H9 (cell line): ENCODE measurements around the gene SLC9A4. TPM values are rescaled to one million over a fixed set of nuclear protein-coding genes. Genes with fewer than 3 reads are reported as not detected.

Source experiments
- DNase-seq: peaks from one replicate; pipeline ENCODE4 v3.0.0-alpha.2; 2017
- H2AFZ ChIP-seq: one replicate; pipeline ENCODE4 v1.6.1; 2013; ENCODE audit warnings: mild to moderate bottlenecking, low read length, control low read depth, moderate library complexity
- H2AK5ac ChIP-seq: 2 replicates; pipeline ENCODE4 v1.6.1; 2013; ENCODE audit warnings: low read length, control low read depth, mixed read lengths; ENCODE audit not compliant: insufficient read length
- H2BK120ac ChIP-seq: one replicate; pipeline ENCODE4 v1.6.1; 2013; ENCODE audit warnings: low read depth, mild to moderate bottlenecking, low read length, control low read depth, inconsistent platforms; ENCODE audit not compliant: poor library complexity, severe bottlenecking
- H2BK12ac ChIP-seq: 2 replicates; pipeline ENCODE4 v1.6.1; 2013; ENCODE audit warnings: low read length, control low read depth, mixed read lengths, low read depth; ENCODE audit not compliant: insufficient read length
- H2BK15ac ChIP-seq: 2 replicates; pipeline ENCODE4 v1.6.1; 2013; ENCODE audit warnings: low read depth, low read length, control low read depth
- H2BK20ac ChIP-seq: one replicate; pipeline ENCODE4 v1.6.1; 2013; ENCODE audit warnings: low read depth, mild to moderate bottlenecking, low read length, control low read depth, inconsistent platforms; ENCODE audit not compliant: poor library complexity, severe bottlenecking
- H2BK5ac ChIP-seq: 2 replicates; pipeline ENCODE4 v1.6.1; 2013; ENCODE audit warnings: low read length, control low read depth, mixed read lengths; ENCODE audit not compliant: insufficient read length
- H3K14ac ChIP-seq: 2 replicates; pipeline ENCODE4 v1.6.1; 2013; ENCODE audit warnings: low read length, control low read depth; ENCODE audit not compliant: insufficient read depth
- H3K18ac ChIP-seq: 2 replicates; pipeline ENCODE4 v1.6.1; 2013; ENCODE audit warnings: low read depth, mild to moderate bottlenecking, mixed read lengths, low read length, control low read depth; ENCODE audit not compliant: insufficient read length
- H3K23ac ChIP-seq: 2 replicates; pipeline ENCODE4 v1.6.1; 2013; ENCODE audit warnings: low read length, control low read depth, mixed read lengths, low read depth; ENCODE audit not compliant: insufficient read length
- H3K23me2 ChIP-seq: 2 replicates; pipeline ENCODE4 v1.6.1; 2013; ENCODE audit warnings: low read depth, mild to moderate bottlenecking, mixed read lengths, low read length, control low read depth; ENCODE audit not compliant: insufficient read length, poor library complexity, severe bottlenecking
- H3K27ac ChIP-seq: 2 replicates; pipeline ENCODE4 v1.5.1; 2013; ENCODE audit warnings: low read length, control low read depth, mixed read lengths, low read depth; ENCODE audit not compliant: insufficient read length
- H3K27me3 ChIP-seq: 2 replicates; pipeline ENCODE4 v1.6.1; 2013; ENCODE audit warnings: low read length, control low read depth, inconsistent platforms; ENCODE audit not compliant: insufficient read depth
- H3K4ac ChIP-seq: 2 replicates; pipeline ENCODE4 v1.6.1; 2013; ENCODE audit warnings: low read depth, mild to moderate bottlenecking, control low read depth, inconsistent platforms, low read length, moderate library complexity
- H3K4me1 ChIP-seq: 2 replicates; pipeline ENCODE4 v1.6.1; 2013; ENCODE audit warnings: low read length, control low read depth, inconsistent platforms; ENCODE audit not compliant: insufficient read depth
- H3K4me2 ChIP-seq: 2 replicates; pipeline ENCODE4 v1.6.1; 2013; ENCODE audit warnings: low read length, control low read depth, mixed read lengths; ENCODE audit not compliant: insufficient read length, insufficient read depth
- H3K56ac ChIP-seq: 2 replicates; pipeline ENCODE4 v1.6.1; 2013; ENCODE audit warnings: low read depth, mild to moderate bottlenecking, mixed read lengths, low read length, control low read depth; ENCODE audit not compliant: insufficient read length
- H3K79me1 ChIP-seq: 2 replicates; pipeline ENCODE4 v1.6.1; 2013; ENCODE audit warnings: low read depth, mild to moderate bottlenecking, moderate library complexity, low read length, control low read depth, inconsistent platforms; ENCODE audit not compliant: insufficient read depth, poor library complexity, severe bottlenecking
- H3K79me2 ChIP-seq: 2 replicates; pipeline ENCODE4 v1.6.1; 2013; ENCODE audit warnings: low read length, control low read depth, inconsistent platforms; ENCODE audit not compliant: insufficient read depth
- H3K9ac ChIP-seq: 2 replicates; pipeline ENCODE4 v1.6.1; 2013; ENCODE audit warnings: low read length, control low read depth, mixed read lengths; ENCODE audit not compliant: insufficient read length; ENCODE audit errors: extremely low read depth
- H3K9me3 ChIP-seq: one replicate; pipeline ENCODE4 v1.6.1; 2013; ENCODE audit warnings: low read depth, low read length, inconsistent platforms; ENCODE audit not compliant: control insufficient read depth
- H3T11ph ChIP-seq: one replicate; pipeline ENCODE4 v1.6.1; 2013; ENCODE audit warnings: mild to moderate bottlenecking, low read length, control low read depth, inconsistent platforms
- H4K20me1 ChIP-seq: one replicate; pipeline ENCODE4 v1.6.1; 2013; ENCODE audit not compliant: control insufficient read depth, insufficient read length, insufficient read depth
- H4K5ac ChIP-seq: 2 replicates; pipeline ENCODE4 v1.6.1; 2013; ENCODE audit warnings: low read depth, mild to moderate bottlenecking, mixed read lengths, low read length, control low read depth; ENCODE audit not compliant: insufficient read length
- H4K8ac ChIP-seq: replicated peaks from 2 replicates; pipeline ENCODE4 v1.6.1; 2013; ENCODE audit warnings: low read length, control low read depth, mixed read lengths, low read depth; ENCODE audit not compliant: insufficient read length
- H4K91ac ChIP-seq: 2 replicates; pipeline ENCODE4 v1.6.1; 2013; ENCODE audit warnings: low read depth, mild to moderate bottlenecking, moderate library complexity, mixed read lengths, low read length, control low read depth; ENCODE audit not compliant: insufficient read length
- H3K27ac Mint-ChIP-seq, 3 experiments: 2 replicates in 2 of 3; 3 replicates in 1 of 3; pipeline ENCODE4 v1.8.0; 2020 to 2021; ENCODE audit warnings: mixed read lengths in 3 of 3, mild to moderate bottlenecking in 1 of 3, moderate library complexity in 1 of 3
- H3K27me3 Mint-ChIP-seq: 2 replicates; pipeline ENCODE4 v1.8.0; 2021; ENCODE audit warnings: low read depth, mild to moderate bottlenecking, moderate library complexity, mixed read lengths
- H3K36me3 Mint-ChIP-seq, 3 experiments: 2 replicates in 2 of 3; 3 replicates in 1 of 3; pipeline ENCODE4 v1.8.0; 2020 to 2021; ENCODE audit warnings: low read depth in 3 of 3, mixed read lengths in 3 of 3; ENCODE audit not compliant: insufficient read depth in 1 of 3
- H3K4me1 Mint-ChIP-seq, 2 experiments: 2 replicates each; pipeline ENCODE4 v1.8.0; 2020; ENCODE audit warnings: mixed read lengths in 2 of 2
- H3K4me3 Mint-ChIP-seq, 2 experiments: 2 replicates in 1 of 2; 3 replicates in 1 of 2; pipeline ENCODE4 v1.8.0; 2020 to 2021; ENCODE audit warnings: mild to moderate bottlenecking in 2 of 2, mixed read lengths in 2 of 2, moderate library complexity in 1 of 2
- H3K9me3 Mint-ChIP-seq, 2 experiments: 2 replicates in 1 of 2; 3 replicates in 1 of 2; pipeline ENCODE4 v1.8.0; 2020; ENCODE audit warnings: mild to moderate bottlenecking in 2 of 2, mixed read lengths in 2 of 2, moderate library complexity in 1 of 2
- CTCF ChIP-seq: fragments of 200-600 bp; sonication (generic); conservative IDR thresholded peaks from 3 replicates; pipeline ENCODE4 v1.8.0; 2021; ENCODE audit warnings: antibody characterized with exemption, mild to moderate bottlenecking
- WGBS: extraction: QIAGEN DNeasy Blood & Tissue Kit; methylation state at CpG from one replicate; pipeline ENCODE4 v1.1.7; 2013; ENCODE audit warnings: missing lambda C conversion rate, low lambda C conversion rate, mixed read lengths; ENCODE audit not compliant: insufficient read length; ENCODE audit errors: extremely low coverage; 5-methylcytosine and 5-hydroxymethylcytosine counted together
- total RNA-seq: library from RNA; stranded (reverse); gene quantifications from 2 replicates; pipeline ENCODE4 v1.2.1, GENCODE V29; 2021

Gene SLC9A4
- total RNA-seq, 1 experiment from 2014 or later = not detected

GRCh38 chr2:102428573-102428972 is 44.5 kb upstream of the SLC9A4 start:
- H3K4me2 ChIP-seq = no peak overlapping the region
- no peak for DNase-seq
- H2AFZ ChIP-seq = no peak overlapping the region
- no peak overlapping the region for H3K18ac ChIP-seq
- no peak overlapping the region for H3K4ac ChIP-seq
- H3K56ac ChIP-seq = no peak overlapping the region
- no peak overlapping the region for H4K8ac ChIP-seq
- H3K23me2 ChIP-seq = no peaks in the 10 kb centered on the region
- Mint-ChIP-seq H3K4me1 (no peaks in the 10 kb centered on the region), H3K27ac (no peak overlapping the region), H3K36me3 (no peaks in the 10 kb centered on the region), H3K4me3 (no peak overlapping the region), H3K27me3 (peaks cover 4% of the 10 kb centered on the region; the same call in 1 of the 2 replicates), H3K9me3 (no peaks in the 10 kb centered on the region)
- WGBS = no CpG with 5 or more reads among the region's 2 CpGs
- H4K91ac ChIP-seq = no peak overlapping the region
- H3T11ph ChIP-seq = no peak overlapping the region
- no peaks in the 10 kb centered on the region for H3K79me2 ChIP-seq
- H2BK20ac ChIP-seq = no peak overlapping the region
- H3K27me3 ChIP-seq = no peaks in the 10 kb centered on the region
- H2BK12ac ChIP-seq = no peak overlapping the region
- H2BK15ac ChIP-seq = no peak overlapping the region
- H4K20me1 ChIP-seq = no peaks in the 10 kb centered on the region
- H3K4me1 ChIP-seq = no peaks in the 10 kb centered on the region
- H2BK120ac ChIP-seq = no peak overlapping the region
- H2AK5ac ChIP-seq = no peak overlapping the region
- no peak overlapping the region for H3K14ac ChIP-seq
- H3K23ac ChIP-seq = no peak overlapping the region
- H4K5ac ChIP-seq = no peak overlapping the region
- TF ChIP-seq CTCF = no peak
- no peak overlapping the region for H3K9ac ChIP-seq
- no peak overlapping the region for H3K27ac ChIP-seq
- no peaks in the 10 kb centered on the region for H3K9me3 ChIP-seq
- H2BK5ac ChIP-seq = no peak overlapping the region
- H3K79me1 ChIP-seq = no peaks in the 10 kb centered on the region
